ES-I3 (cell line): ENCODE measurements around the gene EMC1.
A peak's percentile ranks its signal among the peaks of the same experiment; 100 is the strongest.
"Not testable (repeated sequence)": the region's sequence is repeated elsewhere in the genome, so short reads cannot be mapped to it uniquely, and the experiment has no call there.

Experiments used
- H3K36me3 ChIP-seq: 2 replicates; pipeline ENCODE4 v1.6.1; 2013; ENCODE audit warnings: mild to moderate bottlenecking, low read length, control low read depth, moderate library complexity; ENCODE audit not compliant: insufficient read depth
- H3K4me1 ChIP-seq: 2 replicates; pipeline ENCODE4 v1.6.1; 2013; ENCODE audit warnings: mild to moderate bottlenecking, control low read depth, low read length; ENCODE audit not compliant: insufficient read depth
- H3K9ac ChIP-seq: 2 replicates; pipeline ENCODE4 v1.6.1; 2013; ENCODE audit warnings: low read depth, mild to moderate bottlenecking, low read length, moderate library complexity
- H3K9me3 ChIP-seq: 2 replicates; pipeline ENCODE4 v1.6.1; 2013; ENCODE audit warnings: mild to moderate bottlenecking, low read length, moderate library complexity; ENCODE audit not compliant: control insufficient read depth, insufficient read depth

Gene EMC1

DNA sequence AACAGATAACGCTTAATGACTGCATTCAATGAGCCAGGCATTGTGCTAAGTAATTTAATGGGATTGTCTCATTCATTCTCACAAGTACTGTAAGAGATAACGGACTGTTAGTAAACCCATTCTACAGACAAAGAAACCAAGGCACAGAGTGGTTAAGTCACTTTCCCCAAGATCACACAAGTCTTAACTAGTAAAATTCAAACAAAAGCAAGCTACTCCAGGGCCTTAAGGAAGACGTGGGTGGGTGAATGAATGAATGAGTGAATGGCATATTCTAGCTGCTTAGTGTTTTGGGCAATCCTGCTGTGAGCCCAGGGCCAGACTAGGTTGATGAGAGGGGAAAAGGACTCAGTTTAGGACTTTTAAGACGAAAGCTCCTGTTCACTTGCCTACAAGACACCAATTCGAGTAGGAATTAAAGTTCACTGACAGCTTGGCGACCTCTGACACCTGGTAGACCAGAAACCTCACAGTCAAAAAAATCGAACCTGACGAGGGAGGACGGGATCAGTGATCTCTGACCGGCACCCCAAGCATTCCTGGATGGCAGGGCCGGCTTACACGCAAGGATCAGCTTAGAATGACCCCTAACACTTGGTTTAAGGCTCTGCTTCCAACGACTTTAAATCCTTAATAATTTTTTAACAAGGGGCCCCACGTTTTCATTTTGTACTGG is 557 bp downstream of the EMC1 start:
- peak overlapping the region; percentile 95 for H3K9ac ChIP-seq
- no peaks in the 10 kb centered on the region for H3K9me3 ChIP-seq
- H3K4me1 ChIP-seq = peaks cover 8% of the 10 kb centered on the region; the same call in 1 of the 2 replicates
- peaks cover 7% of the 10 kb centered on the region; the same call in 1 of the 2 replicates for H3K36me3 ChIP-seq

DNA sequence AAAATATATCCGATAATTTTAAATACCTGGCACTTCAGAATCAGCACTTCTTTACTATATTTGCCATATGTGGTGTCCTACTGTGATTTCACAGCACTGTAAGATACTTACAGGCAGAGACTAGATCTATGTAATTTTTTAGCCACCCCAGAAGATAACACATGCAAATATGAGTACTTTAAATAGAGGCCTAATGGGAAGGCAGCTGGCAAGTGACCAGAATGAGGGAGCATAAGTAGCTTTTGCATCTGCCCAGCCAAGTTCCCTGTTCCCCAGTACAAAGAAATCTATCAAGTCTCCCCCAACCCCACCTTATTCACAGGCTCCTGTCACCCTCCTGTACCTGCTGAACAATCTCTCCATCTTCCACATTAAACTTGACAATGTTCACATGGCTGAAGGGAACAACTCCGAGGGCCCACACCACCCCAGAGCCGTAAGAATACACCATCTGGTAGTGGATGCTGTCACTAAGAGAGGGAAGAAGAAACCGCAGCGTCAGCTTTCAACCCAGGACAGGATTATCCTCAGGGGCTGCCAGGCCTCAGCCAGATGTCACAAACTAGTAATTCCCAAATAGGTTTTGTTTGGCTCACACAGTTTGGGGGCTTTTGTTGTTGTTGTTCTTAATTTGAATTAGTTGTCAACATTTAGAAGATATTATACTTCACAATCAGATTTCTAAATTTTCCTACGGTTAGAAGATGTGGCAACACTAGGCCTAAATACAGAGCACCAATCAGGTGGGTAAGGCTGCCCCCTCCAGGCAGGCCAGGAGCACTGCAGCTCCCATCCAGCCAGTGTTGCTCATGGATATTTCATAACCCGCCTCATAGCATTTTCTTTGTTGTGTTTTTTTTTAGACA is 10.4 kb downstream of the EMC1 start:
- H3K9me3 ChIP-seq = no peaks in the 10 kb centered on the region
- H3K4me1 ChIP-seq = no peaks in the 10 kb centered on the region
- no peak overlapping the region for H3K9ac ChIP-seq
- H3K36me3 ChIP-seq = peaks cover 54% of the 10 kb centered on the region

- no peaks in the 10 kb centered on the region for H3K9me3 ChIP-seq
- H3K4me1 ChIP-seq = no peaks in the 10 kb centered on the region
- H3K9ac ChIP-seq = no peak overlapping the region
- H3K36me3 ChIP-seq = peaks cover 54% of the 10 kb centered on the region
These were observed 11.4 kb downstream of the EMC1 start for GRCh38 chr1:19239876-19240275.

- Histone ChIP-seq H3K4me1 (no peaks in the 10 kb centered on the region), H3K9ac (no peak overlapping the region), H3K36me3 (peaks cover 36% of the 10 kb centered on the region), H3K9me3 (no peaks in the 10 kb centered on the region)
These were observed 17.1 kb downstream of the EMC1 start for GRCh38 chr1:19234224-19234623.

GRCh38 chr1:19232524-19232846 is 18.8 kb downstream of the EMC1 start:
- Histone ChIP-seq H3K36me3 (peaks cover 35% of the 10 kb centered on the region), H3K9me3 (no peaks in the 10 kb centered on the region), H3K9ac (no peak overlapping the region), H3K4me1 (no peaks in the 10 kb centered on the region)

DNA sequence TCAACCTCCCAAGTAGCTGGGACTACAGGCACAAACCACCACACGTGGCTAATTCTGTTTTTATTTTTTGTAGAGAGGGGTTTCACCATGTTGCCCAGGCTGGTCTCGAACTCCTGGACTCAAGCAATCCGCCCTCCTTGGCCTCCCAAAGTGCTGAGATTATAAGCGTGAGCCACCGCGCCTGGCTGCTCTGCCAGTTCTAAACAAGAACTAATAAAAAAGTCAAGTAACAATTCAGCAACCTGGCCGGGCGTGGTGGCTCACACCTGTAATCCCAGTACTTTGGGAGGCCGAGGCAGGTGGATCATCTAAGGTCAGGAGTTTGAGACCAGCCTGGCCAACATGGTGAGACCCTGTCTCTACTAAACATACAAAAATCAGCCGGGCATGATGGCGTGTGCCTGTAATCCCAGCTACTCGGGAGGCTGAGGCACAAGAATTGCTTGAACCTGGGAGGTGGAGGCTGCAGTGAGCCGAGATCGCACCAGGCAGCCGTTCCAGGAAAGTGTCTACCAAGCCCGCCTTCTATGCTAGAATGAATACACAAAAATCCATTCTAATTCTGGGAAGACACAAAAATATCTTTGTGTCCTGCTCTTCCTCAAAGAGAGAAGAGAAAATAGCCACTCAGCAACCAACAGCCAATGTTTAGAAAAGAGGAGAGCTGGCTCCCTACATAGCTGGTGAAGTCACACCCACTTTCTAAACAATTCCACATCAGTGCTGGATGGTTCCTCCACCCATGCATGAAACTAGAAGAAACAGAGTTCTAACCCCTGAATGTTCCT is 19.4 kb downstream of the EMC1 start:
- H3K36me3 ChIP-seq = peaks cover 34% of the 10 kb centered on the region
- not testable (repeated sequence) for H3K9me3 ChIP-seq, H3K9ac ChIP-seq, H3K4me1 ChIP-seq

DNA sequence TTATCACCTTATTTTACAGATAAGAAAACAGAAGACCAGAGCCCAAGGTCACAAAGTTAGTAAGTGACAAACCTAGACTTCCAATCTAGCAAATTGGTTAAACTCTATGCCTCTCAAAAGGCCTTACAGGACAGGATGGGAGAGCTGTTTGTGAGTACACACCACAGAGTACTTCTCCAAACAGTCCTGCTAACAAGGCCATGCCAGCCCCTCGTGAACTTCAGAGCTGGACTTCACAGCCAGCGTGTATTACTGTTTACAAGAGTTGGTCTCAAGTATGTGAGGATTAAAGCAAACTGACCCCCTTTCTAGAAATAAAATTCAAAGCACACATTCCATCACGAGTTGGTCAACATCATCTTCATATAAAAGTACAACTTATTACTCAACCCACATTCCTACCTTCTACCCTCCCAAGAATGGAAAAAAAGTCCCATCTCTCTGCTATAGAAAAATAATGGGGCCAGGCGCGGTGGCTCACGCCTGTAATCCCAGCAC is 21.4 kb downstream of the EMC1 start:
- Histone ChIP-seq H3K9me3 (no peaks in the 10 kb centered on the region), H3K4me1 (no peaks in the 10 kb centered on the region), H3K36me3 (peaks cover 44% of the 10 kb centered on the region), H3K9ac (no peak overlapping the region)

GRCh38 chr1:19229229-19229628 is 22.1 kb downstream of the EMC1 start:
- peaks cover 45% of the 10 kb centered on the region for H3K36me3 ChIP-seq
- no peaks in the 10 kb centered on the region for H3K4me1 ChIP-seq
- no peaks in the 10 kb centered on the region for H3K9me3 ChIP-seq
- no peak overlapping the region for H3K9ac ChIP-seq

DNA sequence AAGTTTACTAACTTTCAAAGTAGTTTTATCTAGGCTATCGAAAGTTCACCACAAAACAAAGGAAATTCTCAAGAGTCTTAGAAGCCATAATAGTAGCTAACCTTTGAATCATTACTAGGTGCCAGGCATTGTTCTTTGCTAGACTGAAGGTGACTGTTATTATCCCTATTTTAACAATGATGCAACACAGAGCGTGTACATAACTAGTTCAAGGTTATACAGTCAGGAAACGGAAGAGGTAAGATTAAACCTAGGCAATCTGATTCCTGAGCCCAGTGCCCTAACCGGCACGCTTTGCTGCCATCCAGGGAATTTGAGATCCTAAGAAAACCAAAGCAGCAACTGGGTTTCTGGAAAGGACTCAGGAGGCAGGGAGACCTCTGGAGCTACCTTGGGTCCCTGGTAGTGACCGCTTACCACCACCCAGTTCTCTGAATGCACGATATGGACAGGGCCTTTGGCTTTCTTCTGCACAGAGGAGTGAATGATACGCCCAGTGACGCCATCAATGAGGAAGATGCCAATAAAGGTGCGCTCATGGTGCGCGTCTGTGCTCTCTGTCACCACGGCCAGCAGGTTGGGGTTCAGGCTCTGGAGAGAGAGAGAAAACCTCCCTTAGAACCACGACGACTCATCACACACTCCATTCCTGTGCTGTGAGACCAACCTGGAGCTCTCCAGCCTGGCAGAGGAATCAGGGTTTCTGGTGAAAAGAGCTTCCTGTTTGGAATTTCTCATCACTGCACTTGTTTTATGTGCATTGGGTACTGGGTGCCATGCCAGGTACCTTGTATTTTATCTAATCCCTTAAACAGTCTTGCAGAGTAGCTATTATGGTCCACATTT is 28.1 kb downstream of the EMC1 start:
- peaks cover 55% of the 10 kb centered on the region for H3K36me3 ChIP-seq
- H3K9me3 ChIP-seq = no peaks in the 10 kb centered on the region
- no peak overlapping the region for H3K9ac ChIP-seq
- no peaks in the 10 kb centered on the region for H3K4me1 ChIP-seq

GRCh38 chr1:19222573-19222972 is 28.8 kb downstream of the EMC1 start:
- peaks cover 57% of the 10 kb centered on the region for H3K36me3 ChIP-seq
- H3K9me3 ChIP-seq = no peaks in the 10 kb centered on the region
- no peaks in the 10 kb centered on the region for H3K4me1 ChIP-seq
- no peak overlapping the region for H3K9ac ChIP-seq

DNA sequence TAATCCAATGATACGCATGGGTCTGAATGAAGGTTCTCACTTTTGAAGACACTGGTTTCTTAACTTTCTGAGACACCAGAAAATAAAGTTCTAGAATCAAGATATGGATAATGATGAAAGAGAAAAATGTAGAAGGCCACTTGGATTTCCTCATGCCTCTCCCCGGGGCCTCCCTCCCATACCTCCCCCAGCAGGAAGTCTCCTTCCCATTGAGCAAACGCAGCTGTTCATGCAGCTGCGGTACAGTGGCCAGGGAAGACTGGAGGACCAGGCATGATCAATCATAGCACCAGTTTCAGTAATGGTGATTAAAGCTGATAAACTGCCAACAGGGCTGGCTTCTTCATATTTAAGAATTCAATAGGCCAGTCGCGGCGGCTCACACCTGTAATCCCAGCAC is 30.3 kb downstream of the EMC1 start:
- Histone ChIP-seq H3K9me3 (no peaks in the 10 kb centered on the region), H3K4me1 (no peaks in the 10 kb centered on the region), H3K9ac (no peak overlapping the region), H3K36me3 (peaks cover 52% of the 10 kb centered on the region)

- Histone ChIP-seq H3K4me1 (no peaks in the 10 kb centered on the region), H3K9me3 (no peaks in the 10 kb centered on the region), H3K9ac (no peak overlapping the region), H3K36me3 (peaks cover 47% of the 10 kb centered on the region)
These were observed 31.1 kb downstream of the EMC1 start for GRCh38 chr1:19220080-19220846.

DNA sequence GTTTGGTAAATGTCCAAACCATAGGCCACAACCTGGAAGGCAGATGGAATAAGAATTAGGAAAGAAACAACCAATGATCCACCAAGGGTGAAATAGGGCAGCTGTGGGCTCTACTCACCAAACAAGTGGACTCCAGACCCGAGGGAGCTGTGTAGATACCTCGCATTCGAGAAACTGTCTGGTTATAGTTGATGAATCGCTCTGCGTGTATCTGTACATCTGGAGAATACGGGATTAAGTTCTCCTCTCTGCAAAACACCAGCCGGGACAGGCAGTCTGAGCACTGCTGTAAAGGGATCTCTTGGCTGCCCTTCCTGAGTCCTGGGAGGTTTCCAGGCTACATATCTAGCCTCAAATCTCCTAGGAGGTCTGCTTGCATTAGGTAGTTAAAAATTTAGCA is 31.9 kb downstream of the EMC1 start:
- peaks cover 47% of the 10 kb centered on the region for H3K36me3 ChIP-seq
- H3K4me1 ChIP-seq = no peaks in the 10 kb centered on the region
- no peak overlapping the region for H3K9ac ChIP-seq
- no peaks in the 10 kb centered on the region for H3K9me3 ChIP-seq
